ENCODE results near the gene PPP6R2.

GRCh38 chr22:50308986-50309600 is 34.0 kb upstream of the PPP6R2 start:
- no peak for TF ChIP-seq CTCF (IDR thresholded peaks at IDR 0.05; ENCODE audit: extremely low read depth in 1 of 2, insufficient read depth in 1 of 2, low read depth in 1 of 2, low read length in 2 of 2)
- TF ChIP-seq POLR2AphosphoS5 (IDR thresholded peaks at IDR 0.05; ENCODE audit: insufficient read depth, low read depth, low read length), result no peak
- TF ChIP-seq EZH2 (IDR thresholded peaks at IDR 0.05; ENCODE audit: borderline replicate concordance, low read depth, low read length, severe bottlenecking), result no peak
- no peak for TF ChIP-seq MAX (IDR thresholded peaks at IDR 0.05; ENCODE audit: insufficient read depth, insufficient read length)
